H1 (cell line): Measurements from ENCODE around the gene LDLRAD4.

Experiments used
- CEBPB ChIP-seq: IDR thresholded peaks from 2 replicates; pipeline ENCODE4 v1.6.1; 2012; ENCODE audit warnings: low read depth, low read length
- CHD2 ChIP-seq: IDR thresholded peaks from 2 replicates; pipeline ENCODE4 v1.6.1; 2012; ENCODE audit warnings: low read length, improper control_type of control experiment
- CTCF ChIP-seq, 3 experiments: IDR thresholded peaks; 1 replicate in 2 of 3; 2 replicates in 1 of 3; pipeline versions ENCODE4 v1.5.1 to v1.6.1; 2011; ENCODE audit warnings: low read length in 3 of 3, mild to moderate bottlenecking in 3 of 3, inconsistent platforms in 2 of 3, low read depth in 1 of 3, moderate library complexity in 1 of 3; ENCODE audit not compliant: insufficient read depth in 1 of 3; ENCODE audit errors: control extremely low read depth in 1 of 3
- EP300 ChIP-seq, 2 experiments: IDR thresholded peaks; 1 replicate in 1 of 2; 2 replicates in 1 of 2; pipeline ENCODE4 v1.6.1; 2011 to 2012; ENCODE audit warnings: low read depth in 2 of 2, low read length in 2 of 2, mild to moderate bottlenecking in 2 of 2, borderline replicate concordance in 1 of 2, inconsistent platforms in 1 of 2, moderate library complexity in 1 of 2
- RNF2 ChIP-seq: fragments of 200-900, 300-1000 bp; sonication (generic); IDR thresholded peaks from 2 replicates; pipeline ENCODE4 v1.7.1; 2016; ENCODE audit warnings: borderline replicate concordance, low read depth, mild to moderate bottlenecking, antibody characterized with exemption, low read length; ENCODE audit not compliant: poor library complexity, severe bottlenecking; ENCODE audit errors: missing control alignments

GRCh38 chr18:13657974-13658373, 439.4 kb downstream of the LDLRAD4 start:
- TF ChIP-seq CEBPB (no peak), CTCF (IDR thresholded peaks at IDR 0.05; ENCODE audit: control extremely low read depth in 1 of 3, insufficient read depth in 1 of 3, low read depth in 1 of 3, low read length in 3 of 3) (no peak), RNF2 (no peak), CHD2 (no peak), EP300 (IDR thresholded peaks at IDR 0.05; ENCODE audit: borderline replicate concordance in 1 of 2, low read depth in 2 of 2, low read length in 2 of 2) (no peak)
